Choroid plexus epithelial cell (primary cell): Measurements from ENCODE around the gene CEP72.

ENCODE experiments used
- DNase-seq: peaks from one replicate; pipeline ENCODE4 v3.0.0-alpha.2; 2010; ENCODE audit warnings: low read depth
- H3K4me3 ChIP-seq: 2 replicates; pipeline ENCODE4 v1.5.1; 2011; ENCODE audit warnings: low read depth, mild to moderate bottlenecking, control low read depth, low read length, moderate library complexity
- TF ChIP-seq, protein P1 (sequence below): conservative IDR thresholded peaks from 2 replicates; pipeline ENCODE4 v1.5.1; 2011; ENCODE audit warnings: low read depth, mild to moderate bottlenecking, control low read depth, inconsistent platforms, low read length, moderate library complexity

CEP72 gene

DNA sequence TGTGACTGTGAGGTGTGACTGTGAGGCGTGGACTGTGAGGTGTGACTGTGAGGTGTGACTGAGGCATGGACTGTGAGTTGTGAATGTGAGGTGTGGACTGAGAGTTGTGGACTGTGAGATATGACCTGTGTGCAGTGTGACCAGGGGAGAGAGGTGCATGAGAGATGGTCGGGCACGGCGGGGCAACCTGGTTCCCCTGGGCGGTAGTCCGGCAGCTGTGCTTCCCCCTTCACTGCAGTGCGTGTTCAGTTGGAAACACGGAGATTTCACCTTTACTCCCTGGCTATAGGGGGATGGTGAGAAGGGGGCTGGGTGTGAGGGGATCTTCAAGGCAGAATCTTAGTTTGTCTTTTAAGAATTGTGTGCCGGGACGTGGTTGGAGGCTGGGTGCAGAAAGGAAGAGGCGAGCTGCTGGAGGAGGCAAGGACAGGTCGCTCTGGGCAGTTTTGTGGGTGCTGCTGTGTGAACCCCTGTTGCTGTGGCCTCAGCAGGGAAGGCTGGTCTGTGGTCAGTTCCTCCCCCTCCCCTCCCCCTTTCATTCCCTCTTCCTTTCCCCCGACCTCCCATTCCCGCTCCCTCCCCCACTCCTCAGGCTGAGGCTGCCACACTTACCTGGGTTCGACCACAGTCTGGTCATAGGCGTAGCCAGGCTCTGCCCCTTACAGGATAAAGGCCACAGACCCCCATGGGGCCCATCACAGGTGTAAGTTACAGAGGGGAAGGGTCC, 39.3 kb downstream of the CEP72 start:
- TF ChIP-seq, protein P1, sequence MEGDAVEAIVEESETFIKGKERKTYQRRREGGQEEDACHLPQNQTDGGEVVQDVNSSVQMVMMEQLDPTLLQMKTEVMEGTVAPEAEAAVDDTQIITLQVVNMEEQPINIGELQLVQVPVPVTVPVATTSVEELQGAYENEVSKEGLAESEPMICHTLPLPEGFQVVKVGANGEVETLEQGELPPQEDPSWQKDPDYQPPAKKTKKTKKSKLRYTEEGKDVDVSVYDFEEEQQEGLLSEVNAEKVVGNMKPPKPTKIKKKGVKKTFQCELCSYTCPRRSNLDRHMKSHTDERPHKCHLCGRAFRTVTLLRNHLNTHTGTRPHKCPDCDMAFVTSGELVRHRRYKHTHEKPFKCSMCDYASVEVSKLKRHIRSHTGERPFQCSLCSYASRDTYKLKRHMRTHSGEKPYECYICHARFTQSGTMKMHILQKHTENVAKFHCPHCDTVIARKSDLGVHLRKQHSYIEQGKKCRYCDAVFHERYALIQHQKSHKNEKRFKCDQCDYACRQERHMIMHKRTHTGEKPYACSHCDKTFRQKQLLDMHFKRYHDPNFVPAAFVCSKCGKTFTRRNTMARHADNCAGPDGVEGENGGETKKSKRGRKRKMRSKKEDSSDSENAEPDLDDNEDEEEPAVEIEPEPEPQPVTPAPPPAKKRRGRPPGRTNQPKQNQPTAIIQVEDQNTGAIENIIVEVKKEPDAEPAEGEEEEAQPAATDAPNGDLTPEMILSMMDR = no peak
- H3K4me3 ChIP-seq = no peak overlapping the region
- DNase-seq = no peak

DNA sequence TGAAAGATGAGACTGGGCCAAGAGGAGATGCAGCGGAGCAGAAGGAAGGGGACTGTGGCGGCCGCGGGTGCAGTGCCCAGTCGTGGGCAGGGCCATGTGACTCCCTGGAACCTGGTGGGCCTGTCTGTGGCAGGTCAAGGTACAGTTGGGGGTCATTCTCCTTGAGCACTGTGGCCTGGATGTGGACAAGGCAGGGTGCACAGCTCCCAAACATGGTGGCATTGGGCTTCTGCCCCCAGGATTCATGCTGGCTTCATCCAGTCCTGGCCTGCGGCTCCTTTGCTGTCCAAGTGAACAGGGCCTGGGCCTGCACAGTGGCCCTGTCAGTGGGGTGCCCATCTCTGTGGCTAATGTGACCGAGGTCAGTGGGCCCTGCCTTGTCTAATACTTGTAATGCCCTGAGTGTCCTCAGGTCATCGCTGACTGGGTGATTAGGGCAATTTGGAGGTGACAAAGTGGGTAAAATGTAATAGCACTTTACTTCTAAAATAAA, 39.9 kb downstream of the CEP72 start:
- DNase-seq = no peak
- TF ChIP-seq, protein P1 = no peak
- no peak overlapping the region for H3K4me3 ChIP-seq

DNA sequence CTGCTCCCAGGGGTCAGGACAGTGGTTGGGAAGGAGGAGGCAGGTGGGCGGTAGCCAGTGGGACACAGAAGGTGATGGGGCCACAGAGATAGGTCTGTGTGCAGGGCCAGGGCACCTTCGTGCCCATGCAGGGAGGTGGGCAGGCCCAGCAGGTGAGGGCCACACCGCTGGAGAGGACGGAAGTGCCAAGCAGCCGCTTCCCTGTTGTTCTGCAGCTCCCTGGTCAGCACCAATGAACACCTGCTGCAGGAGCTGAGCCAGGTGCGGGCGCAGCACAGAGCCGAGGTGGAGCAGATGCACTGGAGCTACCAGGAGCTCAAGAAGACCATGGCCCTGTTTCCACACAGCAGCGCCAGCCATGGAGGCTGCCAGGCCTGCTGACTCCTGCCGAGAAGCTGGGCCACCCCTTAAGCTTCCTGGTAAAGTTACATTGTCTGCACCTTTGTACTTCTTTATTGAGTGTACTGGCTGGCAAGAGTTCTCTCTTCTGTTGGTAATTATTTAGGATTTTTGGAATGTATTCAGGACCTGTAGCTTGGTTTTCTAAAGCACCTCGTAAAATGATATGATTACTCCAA, 40.7 kb downstream of the CEP72 start:
- H3K4me3 ChIP-seq = no peak overlapping the region
- TF ChIP-seq, protein P1 = no peak
- no peak for DNase-seq

DNA sequence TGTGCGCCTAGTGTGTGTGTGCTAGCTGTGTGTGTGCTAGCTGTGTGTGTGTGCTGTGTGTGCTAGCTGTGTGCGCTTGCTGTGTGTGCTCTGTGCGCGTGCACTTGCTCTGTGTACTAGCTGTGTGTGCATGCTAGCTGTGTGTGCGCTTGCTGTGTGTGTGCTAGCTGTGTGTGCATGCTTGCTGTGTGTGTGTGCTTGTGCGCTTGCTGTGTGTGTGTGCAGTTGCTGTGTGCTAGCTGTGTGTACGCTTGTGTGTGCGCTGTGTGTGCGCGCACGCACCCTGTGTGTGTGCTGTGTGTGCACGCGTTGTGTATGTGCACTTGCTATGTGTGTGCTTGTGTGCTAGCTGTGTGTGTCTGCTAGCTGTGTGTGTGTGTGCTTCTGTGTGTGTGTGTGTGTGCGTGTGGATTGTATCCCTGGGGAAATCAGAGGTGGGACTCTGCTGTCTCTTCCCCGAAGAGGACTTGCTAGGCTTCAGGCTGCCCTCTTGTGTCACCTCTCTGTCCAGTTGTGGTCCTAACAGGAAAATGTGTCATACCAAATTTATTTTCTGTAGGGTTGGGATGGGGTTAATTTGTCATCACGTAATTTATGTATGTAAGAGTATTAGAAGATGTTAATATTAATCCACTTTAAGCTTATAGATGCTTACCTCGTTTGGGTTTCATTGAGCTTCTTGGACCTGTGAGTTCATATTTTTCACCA, 42.1 kb downstream of the CEP72 start:
- no peak overlapping the region for H3K4me3 ChIP-seq
- DNase-seq = no peak
- TF ChIP-seq, protein P1 = no peak

DNA sequence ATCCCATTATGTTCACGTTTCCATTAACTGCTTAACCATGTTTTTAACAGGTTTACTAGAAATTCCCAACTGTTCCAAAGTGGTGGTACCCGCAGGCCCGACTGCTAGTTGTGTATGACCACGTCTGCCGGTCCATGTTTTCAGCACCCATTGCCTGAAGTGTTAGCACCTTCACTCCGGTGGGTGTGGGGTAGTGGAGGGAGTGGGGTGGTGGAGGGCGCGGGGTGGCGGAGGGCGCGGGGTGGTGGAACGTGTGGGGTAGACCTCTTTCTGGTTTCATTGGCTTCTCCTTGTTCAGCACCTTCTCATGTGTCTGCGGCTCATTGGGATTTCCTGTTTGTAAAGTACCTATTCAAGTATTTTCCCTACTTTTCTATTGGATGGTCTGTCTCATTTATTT, 43.3 kb downstream of the CEP72 start:
- DNase-seq = no peak
- TF ChIP-seq, protein P1 = no peak
- no peak overlapping the region for H3K4me3 ChIP-seq

DNA sequence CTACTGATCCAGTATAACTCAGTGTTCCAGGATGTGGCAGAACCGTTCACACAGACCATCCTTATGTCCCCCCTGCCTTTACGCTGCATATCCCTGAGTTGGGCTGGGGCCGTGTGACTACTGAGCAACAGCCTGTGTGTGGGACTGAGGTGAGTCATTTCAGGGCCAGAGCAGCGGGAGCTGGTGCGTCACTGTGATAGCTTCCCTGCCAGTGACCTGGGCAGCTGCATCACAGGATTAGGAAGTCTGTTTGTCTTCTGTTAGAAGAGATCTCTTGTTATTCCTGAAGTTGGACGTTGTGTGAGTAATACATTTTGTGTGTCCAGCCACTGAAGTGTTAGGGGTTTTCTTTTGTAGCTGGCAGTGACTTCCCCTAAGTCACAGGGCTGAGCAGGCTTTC, 45.4 kb downstream of the CEP72 start:
- no peak overlapping the region for H3K4me3 ChIP-seq
- peak; percentile 97 for DNase-seq
- TF ChIP-seq, protein P1 = no peak
